Neural cell (in vitro differentiated cells): Measurements from ENCODE around the gene ME3. TPM values are rescaled to one million over a fixed set of nuclear protein-coding genes. Genes with fewer than 3 reads are reported as not detected.

Experiments used
- H2AFZ ChIP-seq: fragments of 200-600, 300-800 bp; sonication (generic), shearing (Covaris generic); 2 replicates; pipeline ENCODE4 v1.6.0; 2014; ENCODE audit warnings: low read depth, mild to moderate bottlenecking, antibody characterized with exemption, low read length, moderate library complexity
- H3F3A ChIP-seq: fragments of 200-600 bp; shearing (Covaris generic); 2 replicates; pipeline ENCODE4 v1.6.1; 2016; ENCODE audit warnings: mild to moderate bottlenecking, moderate library complexity, mixed read lengths, antibody characterized with exemption, low read length; ENCODE audit not compliant: insufficient read depth, poor library complexity, severe bottlenecking
- H3K27ac ChIP-seq: fragments of 200-600, 300-800 bp; sonication (generic), shearing (Covaris generic); 2 replicates; pipeline ENCODE4 v1.5.1; 2014; ENCODE audit warnings: mild to moderate bottlenecking, low read length, moderate library complexity
- H3K27me3 ChIP-seq: fragments of 300-800, 200-600 bp; sonication (generic), shearing (Covaris generic); 2 replicates; pipeline ENCODE4 v1.6.0; 2014; ENCODE audit warnings: mild to moderate bottlenecking, low read depth, low read length, moderate library complexity; ENCODE audit not compliant: insufficient read depth
- H3K36me3 ChIP-seq: fragments of 300-800, 200-600 bp; sonication (generic), shearing (Covaris generic); 2 replicates; pipeline ENCODE4 v1.5.1; 2014; ENCODE audit warnings: mild to moderate bottlenecking, antibody characterized with exemption, low read length, moderate library complexity; ENCODE audit not compliant: insufficient read depth
- H3K4me2 ChIP-seq: fragments of 300-800, 200-600 bp; sonication (generic), shearing (Covaris generic); 2 replicates; pipeline ENCODE4 v1.6.0; 2014; ENCODE audit warnings: mild to moderate bottlenecking, low read length
- H3K4me3 ChIP-seq: fragments of 300-800, 200-600 bp; sonication (generic), shearing (Covaris generic); 2 replicates; pipeline ENCODE4 v1.5.1; 2014; ENCODE audit warnings: mild to moderate bottlenecking, low read length, moderate library complexity
- H3K79me2 ChIP-seq: fragments of 200-600 bp; shearing (Covaris generic); replicated peaks from 2 replicates; pipeline ENCODE4 v1.6.0; 2014; ENCODE audit warnings: mild to moderate bottlenecking, low read length, moderate library complexity; ENCODE audit not compliant: insufficient read depth
- H3K9ac ChIP-seq: fragments of 300-800, 200-600 bp; sonication (generic), shearing (Covaris generic); 2 replicates; pipeline ENCODE4 v1.6.1; 2016; ENCODE audit warnings: mild to moderate bottlenecking, low read length, mixed read lengths
- H3K9me2 ChIP-seq: fragments of 200-600 bp; shearing (Covaris generic); 2 replicates; pipeline ENCODE4 v1.6.1; 2016; ENCODE audit warnings: mild to moderate bottlenecking, low read length, mixed read lengths; ENCODE audit not compliant: insufficient read depth
- H3K9me3 ChIP-seq: fragments of 200-600, 300-800 bp; sonication (generic), shearing (Covaris generic); 2 replicates; pipeline ENCODE4 v1.6.1; 2016; ENCODE audit warnings: mild to moderate bottlenecking, mixed run types, low read length, moderate library complexity, mixed read lengths
- H4K20me1 ChIP-seq: fragments of 200-600 bp; shearing (Covaris generic); 2 replicates; pipeline ENCODE4 v1.6.1; 2016; ENCODE audit warnings: mild to moderate bottlenecking, mixed run types; ENCODE audit not compliant: insufficient read depth
- CTCF ChIP-seq: fragments of 450-650 bp; IDR thresholded peaks from 2 replicates; pipeline ENCODE4 v1.5.1; 2014; ENCODE audit warnings: antibody characterized with exemption, mild to moderate bottlenecking, moderate library complexity; ENCODE audit not compliant: poor library complexity, severe bottlenecking
- EP300 ChIP-seq: fragments of 450-650 bp; conservative IDR thresholded peaks from 2 replicates; pipeline ENCODE4 v1.6.1; 2014; ENCODE audit warnings: antibody characterized with exemption, mild to moderate bottlenecking, moderate library complexity; ENCODE audit not compliant: poor library complexity, severe bottlenecking
- EZH2 ChIP-seq: fragments of 200-600, 300-800 bp; shearing (Covaris generic), sonication (generic); IDR thresholded peaks from 2 replicates; pipeline ENCODE4 v1.6.1; 2014; ENCODE audit warnings: antibody characterized with exemption, low read length, borderline replicate concordance, mild to moderate bottlenecking; ENCODE audit not compliant: insufficient read depth, poor library complexity, severe bottlenecking
- MXI1 ChIP-seq: fragments of 450-650 bp; conservative IDR thresholded peaks from 2 replicates; pipeline ENCODE4 v1.6.1; 2014; ENCODE audit warnings: antibody characterized with exemption, mild to moderate bottlenecking; ENCODE audit not compliant: poor library complexity, severe bottlenecking
- POLR2AphosphoS5 ChIP-seq: IDR thresholded peaks from 2 replicates; pipeline ENCODE4 v1.6.1; 2012
- RAD21 ChIP-seq: fragments of 450-650 bp; conservative IDR thresholded peaks from 2 replicates; pipeline ENCODE4 v1.6.1; 2014; ENCODE audit warnings: antibody characterized with exemption, mild to moderate bottlenecking, moderate library complexity
- REST ChIP-seq: IDR thresholded peaks from 2 replicates; pipeline ENCODE4 v1.6.1; 2012; ENCODE audit warnings: borderline replicate concordance
- SMC3 ChIP-seq: fragments of 450-650 bp; conservative IDR thresholded peaks from 2 replicates; pipeline ENCODE4 v1.6.1; 2014; ENCODE audit warnings: antibody characterized with exemption, mild to moderate bottlenecking, moderate library complexity; ENCODE audit not compliant: poor library complexity
- TAF1 ChIP-seq: IDR thresholded peaks from 2 replicates; pipeline ENCODE4 v1.6.1; 2012; ENCODE audit warnings: low read depth
- polyA plus RNA-seq: library from polyadenylated mRNA; depleted of rRNA; stranded (reverse); fragments of >200 nt; gene quantifications from 2 replicates; pipeline ENCODE4 v1.2.3, GENCODE V29; 2014

ME3 gene
- polyA plus RNA-seq, 1 donor from 2014 or later, result 2.1 TPM

GRCh38 chr11:86589856-86590589 is 82.4 kb downstream of the ME3 start:
- no peaks in the 10 kb centered on the region for H3K27me3 ChIP-seq
- H4K20me1 ChIP-seq, result no peaks in the 10 kb centered on the region
- H3K4me3 ChIP-seq, result no peak overlapping the region
- H3K9ac ChIP-seq, result no peak overlapping the region
- H2AFZ ChIP-seq, result no peak overlapping the region
- H3K27ac ChIP-seq, result no peak overlapping the region
- TF ChIP-seq EP300, result no peak
- H3K79me2 ChIP-seq, result no peaks in the 10 kb centered on the region
- H3K9me3 ChIP-seq, result no peaks in the 10 kb centered on the region
- no peak overlapping the region for H3K4me2 ChIP-seq
- no peaks in the 10 kb centered on the region for H3F3A ChIP-seq
- H3K36me3 ChIP-seq, result no peaks in the 10 kb centered on the region
- no peaks in the 10 kb centered on the region for H3K9me2 ChIP-seq

GRCh38 chr11:86589204-86589603 is 83.2 kb downstream of the ME3 start:
- no peak overlapping the region for H2AFZ ChIP-seq
- no peak overlapping the region for H3K4me3 ChIP-seq
- H3K9me3 ChIP-seq, result no peaks in the 10 kb centered on the region
- H3K4me2 ChIP-seq, result no peak overlapping the region
- no peaks in the 10 kb centered on the region for H3K36me3 ChIP-seq
- H4K20me1 ChIP-seq, result no peaks in the 10 kb centered on the region
- H3K79me2 ChIP-seq, result no peaks in the 10 kb centered on the region
- H3K9me2 ChIP-seq, result no peaks in the 10 kb centered on the region
- TF ChIP-seq POLR2AphosphoS5 (no peak), RAD21 (no peak), MXI1 (no peak), EP300 (no peak), SMC3 (no peak), EZH2 (no peak), TAF1 (no peak), REST (no peak)
- no peaks in the 10 kb centered on the region for H3K27me3 ChIP-seq
- no peaks in the 10 kb centered on the region for H3F3A ChIP-seq
- no peak overlapping the region for H3K27ac ChIP-seq
- H3K9ac ChIP-seq, result no peak overlapping the region

GRCh38 chr11:86588566-86589090 is 83.8 kb downstream of the ME3 start:
- H3K27ac ChIP-seq, result no peak overlapping the region
- no peaks in the 10 kb centered on the region for H3K27me3 ChIP-seq
- H3K79me2 ChIP-seq, result no peaks in the 10 kb centered on the region
- H3K36me3 ChIP-seq, result no peaks in the 10 kb centered on the region
- H3K9me2 ChIP-seq, result no peaks in the 10 kb centered on the region
- no peaks in the 10 kb centered on the region for H3F3A ChIP-seq
- no peaks in the 10 kb centered on the region for H4K20me1 ChIP-seq
- H3K4me2 ChIP-seq, result no peak overlapping the region
- H3K9ac ChIP-seq, result no peak overlapping the region
- H3K9me3 ChIP-seq, result no peaks in the 10 kb centered on the region
- no peak overlapping the region for H3K4me3 ChIP-seq
- H2AFZ ChIP-seq, result no peak overlapping the region
- no peak for TF ChIP-seq RAD21
- no peak for TF ChIP-seq REST
- no peak for TF ChIP-seq CTCF
- no peak for TF ChIP-seq EP300
- TF ChIP-seq SMC3, result no peak
- no peak for TF ChIP-seq POLR2AphosphoS5
- no peak for TF ChIP-seq MXI1
- no peak for TF ChIP-seq TAF1
- no peak for TF ChIP-seq EZH2
